GM19397 (cell line): ENCODE measurements around the gene PPY.
"Not testable (repeated sequence)": the region's sequence is repeated elsewhere in the genome, so short reads cannot be mapped to it uniquely, and the experiment has no call there.

Source experiments
- ATAC-seq: cut with Tn5 transposase; IDR thresholded peaks from one replicate; pipeline ENCODE4 v1.9.1; 2021; ENCODE audit warnings: mild to moderate bottlenecking, moderate library complexity; ENCODE audit not compliant: unreplicated experiment

The PPY gene

DNA sequence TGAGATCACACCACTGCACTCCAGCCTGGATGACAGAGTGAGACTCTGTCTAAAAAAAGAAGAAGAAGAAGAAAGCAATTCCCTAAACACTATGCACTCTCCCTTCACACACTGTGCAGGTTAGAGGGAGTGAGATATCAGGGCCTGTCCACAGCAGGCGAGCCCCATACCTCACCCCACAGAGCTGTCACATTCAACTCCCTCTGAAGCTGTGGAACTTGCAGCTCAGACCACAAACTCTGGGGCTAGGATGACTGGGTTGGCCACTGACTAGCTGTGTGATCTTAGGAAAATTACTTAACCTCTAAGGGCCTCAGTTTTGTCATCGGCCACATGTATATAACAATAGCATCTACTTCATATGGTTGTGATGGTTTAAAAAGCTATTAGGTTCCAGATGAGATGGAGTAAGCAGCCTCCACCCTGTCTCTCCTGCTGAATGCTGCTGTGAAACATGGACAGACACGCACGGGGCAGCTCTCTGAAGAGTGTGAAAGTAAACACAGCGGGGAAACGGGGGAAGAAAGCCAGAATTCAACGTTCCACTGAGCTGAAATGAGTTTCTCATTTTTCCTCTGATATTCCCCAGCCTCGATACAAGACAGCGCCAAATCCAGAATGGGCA is 25.1 kb upstream of the PPY start:
- ATAC-seq = no peak

DNA sequence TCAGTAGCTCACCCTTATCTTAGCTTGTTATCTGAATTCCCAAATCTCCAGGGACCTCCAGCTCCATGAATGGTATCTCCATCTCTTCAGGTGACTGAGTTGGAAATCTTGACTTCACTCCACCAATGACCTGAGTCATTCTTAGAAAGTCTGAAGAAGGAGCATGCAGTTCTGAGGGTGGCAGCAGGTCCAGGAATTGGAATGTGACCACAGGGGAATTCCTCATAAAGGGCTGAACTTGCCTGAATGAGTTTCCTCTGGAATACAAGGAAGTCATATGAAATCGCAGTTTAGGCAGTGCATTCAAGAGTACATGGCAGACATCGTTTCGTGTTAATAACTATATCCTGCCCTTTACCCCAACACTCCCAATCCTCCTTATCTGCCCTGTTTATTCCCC is 24.0 kb upstream of the PPY start:
- ATAC-seq = no peak

DNA sequence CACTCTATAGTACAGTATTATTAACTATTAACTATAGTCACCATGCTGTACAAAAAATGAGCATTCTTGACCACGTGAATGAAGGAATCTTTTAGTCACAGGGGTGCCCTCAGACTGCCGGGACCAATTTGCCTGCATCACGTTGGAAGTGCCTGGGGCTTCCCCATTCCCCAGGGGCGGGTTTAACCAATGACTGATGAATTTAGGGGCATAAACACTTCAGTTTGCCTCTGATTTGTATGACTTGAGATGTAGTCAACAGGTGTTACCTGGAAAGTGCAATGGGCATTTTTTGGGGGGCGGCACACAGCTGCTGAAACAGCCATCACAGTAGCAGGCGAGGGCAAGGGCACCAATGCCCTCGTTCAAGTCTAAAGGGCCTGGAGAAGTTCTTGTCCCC is 20.2 kb upstream of the PPY start:
- no peak for ATAC-seq

DNA sequence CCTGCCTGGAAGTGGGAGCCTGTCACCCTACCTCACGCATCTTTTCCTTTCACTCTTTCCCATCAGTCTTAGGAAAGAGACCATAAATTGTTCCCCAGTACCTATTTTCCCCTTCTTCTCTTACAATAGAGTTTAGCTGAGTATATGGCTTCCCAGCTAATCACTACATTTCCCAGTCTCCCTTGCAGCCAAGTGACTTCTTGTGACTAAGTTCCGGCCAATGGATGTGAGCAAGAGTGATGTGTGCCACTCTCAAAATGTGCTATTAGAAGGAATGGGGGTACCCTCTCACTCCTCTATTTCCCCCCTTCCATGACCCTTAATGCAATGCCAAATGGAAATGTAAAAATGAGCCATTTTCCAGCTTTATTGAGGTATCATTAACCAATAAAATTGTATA is 19.7 kb upstream of the PPY start:
- ATAC-seq = no peak

DNA sequence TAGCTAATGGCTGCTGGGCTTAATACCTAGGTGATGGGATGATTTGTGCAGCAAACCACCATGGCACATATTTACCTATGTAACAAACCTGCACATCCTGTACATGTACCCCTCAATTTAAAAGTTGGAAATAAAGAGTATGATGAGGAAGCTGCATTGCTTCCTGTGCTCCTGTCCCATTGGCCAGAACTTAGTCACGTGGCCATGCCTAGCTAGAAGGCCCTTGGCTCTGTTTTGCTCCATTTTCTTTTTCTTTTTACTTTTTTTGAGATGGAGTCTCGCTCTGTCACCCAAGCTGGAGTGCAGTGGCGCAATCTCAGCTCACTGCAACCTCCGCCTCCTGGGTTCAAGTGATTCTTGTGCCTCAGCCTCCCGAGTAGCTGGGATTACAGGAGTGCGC is 19.0 kb upstream of the PPY start:
- ATAC-seq = not testable (repeated sequence)

DNA sequence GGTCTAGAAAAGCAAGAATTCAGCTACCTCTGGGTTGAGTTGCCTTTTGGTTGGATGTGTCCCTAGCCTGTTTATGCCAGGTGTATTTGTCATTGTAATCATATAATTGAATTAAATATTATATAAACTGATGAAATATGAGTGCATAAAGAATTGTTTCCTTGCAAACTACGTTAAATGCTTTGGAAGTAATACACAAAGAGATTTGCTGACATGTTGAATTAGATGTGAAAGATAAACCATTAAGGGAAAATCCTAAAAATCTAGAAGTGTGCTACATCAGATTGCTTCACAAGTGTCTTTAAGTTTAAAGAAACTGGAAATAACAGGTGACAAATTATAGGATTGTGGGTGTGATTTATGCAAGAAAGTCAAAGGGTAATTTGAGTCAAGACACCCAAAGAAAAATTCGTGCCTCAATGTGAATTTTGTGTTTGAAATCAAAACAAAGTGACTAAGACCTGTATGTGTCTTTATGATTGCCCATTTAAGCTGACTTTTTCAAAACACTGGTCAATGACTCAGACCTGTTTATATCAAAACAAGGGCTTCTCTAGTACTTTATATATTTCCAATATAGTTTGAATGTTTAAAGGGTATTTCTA is 16.6 kb upstream of the PPY start:
- no peak for ATAC-seq

DNA sequence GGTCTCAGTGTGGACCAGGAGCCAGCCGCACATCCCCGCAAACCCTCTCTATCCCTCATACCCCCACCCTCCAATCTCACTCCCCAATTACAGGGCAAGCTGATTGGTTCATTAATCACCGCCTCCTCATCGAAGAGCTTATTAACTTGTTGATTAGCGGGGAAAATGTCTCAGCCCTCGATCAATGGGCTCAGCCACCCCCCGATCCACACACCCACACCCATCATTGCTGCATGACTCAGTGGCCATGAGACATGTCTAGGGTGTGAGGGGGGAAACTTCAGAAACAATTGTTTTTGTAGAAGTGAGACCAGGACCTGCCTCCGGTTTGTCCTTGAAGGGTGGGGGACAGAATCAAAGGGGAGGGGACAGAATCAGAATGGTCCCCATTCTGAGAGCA is 13.9 kb upstream of the PPY start:
- ATAC-seq = no peak

DNA sequence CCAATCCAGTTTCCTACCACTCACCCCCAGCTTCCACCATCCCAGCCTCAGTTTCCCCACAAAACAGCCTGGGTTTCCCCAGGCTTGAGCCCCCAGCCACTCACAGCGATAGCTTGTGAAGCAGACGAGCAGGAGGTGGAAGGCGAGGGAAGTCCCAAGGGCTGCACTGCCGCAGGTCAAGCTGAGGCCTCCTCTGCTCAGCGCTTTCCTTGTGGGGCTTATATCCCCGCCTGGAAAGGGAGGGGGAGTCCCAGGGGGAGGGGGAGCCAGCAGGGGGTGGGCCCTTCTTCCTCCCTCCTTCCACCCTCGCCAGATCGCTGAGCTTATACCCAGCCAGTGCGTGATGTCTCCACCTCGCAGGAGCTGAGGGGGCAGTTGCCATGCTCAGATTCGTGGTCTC is 11.5 kb upstream of the PPY start, which contains the start of gene PYY:
Gene PYY (minus strand): TSS at position 195 of the 400 bp plus-strand sequence. CDS start 457 bp downstream, outside the sequence.
- no peak for ATAC-seq

DNA sequence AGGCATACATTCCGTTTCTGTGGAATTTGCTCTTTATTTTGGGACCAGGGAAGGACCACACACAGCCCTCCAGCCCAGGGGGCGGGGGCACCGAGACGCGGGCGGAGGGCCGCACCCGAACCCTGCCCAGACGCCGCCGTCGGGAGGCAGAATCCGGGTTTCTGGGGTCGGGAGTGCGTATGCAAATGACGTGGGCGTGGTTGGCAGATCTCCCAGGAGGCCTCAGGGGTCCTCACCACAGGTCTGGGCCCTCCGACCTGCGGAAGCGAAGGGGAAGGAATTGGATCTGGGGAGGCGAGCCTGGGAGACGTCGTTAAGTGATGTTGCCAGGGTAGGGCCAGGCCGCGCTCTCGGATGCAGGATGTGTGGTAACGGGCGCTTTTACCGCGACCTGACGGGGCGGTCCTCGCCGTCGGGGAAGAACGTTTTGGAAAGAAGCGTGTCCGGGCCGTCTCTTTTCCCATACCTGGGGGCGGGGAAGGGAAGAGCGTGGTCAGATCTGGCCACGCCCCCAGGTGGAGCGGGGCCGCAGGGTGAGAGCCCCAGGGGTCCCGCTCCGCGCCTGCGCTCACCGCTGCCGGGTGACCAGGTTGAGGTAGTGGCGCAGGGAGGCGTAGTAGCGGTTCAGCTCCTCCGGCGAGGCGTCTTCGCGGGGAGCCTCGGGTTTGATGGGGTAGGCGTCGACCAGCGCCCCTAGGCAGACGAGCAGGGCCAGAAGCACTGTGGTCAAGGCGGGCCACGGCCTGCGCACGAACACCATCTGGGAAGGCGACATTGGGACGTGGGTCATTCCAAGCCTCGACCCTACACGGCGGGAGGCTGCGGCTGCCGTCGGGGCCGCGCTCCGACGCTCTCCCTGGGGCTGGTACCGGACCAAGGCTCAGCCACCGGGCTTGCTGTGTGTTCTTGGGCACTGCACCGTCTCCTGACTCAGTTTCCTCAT is 10.7 kb upstream of the PPY start:
- no peak for ATAC-seq

DNA sequence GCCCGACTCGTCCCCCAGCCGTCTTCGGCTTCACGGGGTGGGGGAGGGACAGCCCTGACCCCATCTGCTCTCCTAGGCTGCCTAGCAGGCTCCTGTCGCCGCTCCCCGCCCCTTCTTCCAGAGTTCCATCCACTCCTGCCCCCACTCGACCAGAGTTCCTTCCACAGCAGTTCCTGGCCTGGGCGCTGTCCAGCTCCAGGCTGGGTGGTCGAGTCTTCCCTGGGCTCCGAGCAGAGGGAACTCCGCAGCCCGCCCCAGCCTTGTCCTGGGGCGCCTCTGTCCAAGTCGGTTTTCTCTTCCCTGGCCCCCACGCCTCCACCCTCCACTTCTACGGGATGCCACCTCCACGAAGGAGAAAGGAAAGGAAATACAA is 10.1 kb upstream of the PPY start:
- ATAC-seq = no peak

DNA sequence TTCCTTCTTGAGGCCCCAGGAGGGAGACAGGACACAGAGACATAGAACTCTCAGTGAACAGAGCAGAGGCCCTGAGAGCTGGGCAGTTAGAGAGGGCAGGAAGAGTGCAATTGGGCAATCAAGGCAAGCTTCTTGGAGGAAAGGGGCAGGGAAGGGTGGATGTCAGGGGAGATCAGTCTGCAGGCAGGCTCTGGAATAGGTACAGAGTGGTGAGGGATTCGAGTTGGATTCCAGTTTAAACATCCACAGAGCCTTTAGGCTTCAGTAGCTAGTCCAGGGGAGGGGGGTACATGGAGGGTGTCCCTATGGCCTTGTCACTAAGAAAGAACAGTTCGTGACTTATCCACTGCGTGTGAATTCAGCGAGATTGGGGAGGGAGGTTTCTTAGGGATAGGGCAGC is 9.5 kb upstream of the PPY start:
- ATAC-seq = no peak

DNA sequence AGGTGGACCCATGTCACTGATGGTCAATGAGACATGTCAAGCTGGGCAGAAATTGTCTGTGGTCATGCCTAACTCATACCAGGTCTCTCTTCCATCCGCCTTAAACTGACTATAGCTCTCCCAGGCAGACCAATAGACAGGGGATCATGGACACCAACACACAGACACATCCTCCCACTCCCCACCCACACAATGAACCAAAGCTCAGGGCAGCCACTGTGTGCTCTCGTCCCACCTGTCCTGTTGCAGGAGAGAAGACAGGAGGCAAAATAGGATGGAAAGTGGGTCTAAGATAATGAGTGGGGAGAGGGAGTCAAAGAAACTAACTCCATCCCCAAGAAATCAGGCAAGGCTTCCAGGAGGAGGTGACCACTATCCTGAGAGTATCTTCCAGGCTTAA is 8.3 kb upstream of the PPY start:
- no peak for ATAC-seq

DNA sequence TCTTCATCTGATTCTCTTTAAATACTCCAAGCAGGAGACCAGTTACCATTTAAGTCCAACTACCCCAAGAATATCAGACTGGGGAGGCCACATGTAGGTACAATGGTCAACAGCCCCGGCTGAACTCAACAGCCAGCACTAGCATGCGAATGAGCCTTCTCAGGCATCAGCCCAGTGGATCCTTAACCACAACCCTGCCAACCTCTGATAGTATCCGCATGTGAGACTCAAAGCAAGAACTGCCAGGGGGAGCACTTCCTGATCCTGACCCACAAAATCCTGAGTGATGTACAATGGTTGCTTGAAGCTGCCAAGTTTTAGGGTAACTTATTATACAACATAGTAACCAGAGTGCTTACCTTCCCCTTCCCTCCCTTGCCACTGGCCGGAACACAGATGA is 7.5 kb upstream of the PPY start:
- no peak for ATAC-seq

DNA sequence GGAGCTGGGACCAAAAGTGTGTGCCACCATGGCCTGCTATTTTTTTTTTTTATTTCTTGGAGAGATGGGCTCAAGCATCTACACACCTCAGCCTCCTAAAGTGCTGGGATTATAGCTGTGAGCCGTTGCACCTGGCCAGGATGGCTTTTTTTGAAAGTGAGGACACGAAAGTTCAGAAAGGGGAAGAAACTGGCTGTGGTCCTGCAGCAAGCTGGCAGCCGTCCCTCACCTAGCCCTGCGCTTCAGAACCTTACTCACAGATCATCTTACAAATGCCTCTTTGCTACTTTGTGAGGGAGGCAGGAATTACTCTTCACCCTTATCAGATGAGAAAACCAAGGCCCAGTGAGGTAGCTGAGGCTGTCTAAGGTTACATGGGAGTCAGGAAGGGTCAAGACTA is 4.5 kb upstream of the PPY start:
- no peak for ATAC-seq

DNA sequence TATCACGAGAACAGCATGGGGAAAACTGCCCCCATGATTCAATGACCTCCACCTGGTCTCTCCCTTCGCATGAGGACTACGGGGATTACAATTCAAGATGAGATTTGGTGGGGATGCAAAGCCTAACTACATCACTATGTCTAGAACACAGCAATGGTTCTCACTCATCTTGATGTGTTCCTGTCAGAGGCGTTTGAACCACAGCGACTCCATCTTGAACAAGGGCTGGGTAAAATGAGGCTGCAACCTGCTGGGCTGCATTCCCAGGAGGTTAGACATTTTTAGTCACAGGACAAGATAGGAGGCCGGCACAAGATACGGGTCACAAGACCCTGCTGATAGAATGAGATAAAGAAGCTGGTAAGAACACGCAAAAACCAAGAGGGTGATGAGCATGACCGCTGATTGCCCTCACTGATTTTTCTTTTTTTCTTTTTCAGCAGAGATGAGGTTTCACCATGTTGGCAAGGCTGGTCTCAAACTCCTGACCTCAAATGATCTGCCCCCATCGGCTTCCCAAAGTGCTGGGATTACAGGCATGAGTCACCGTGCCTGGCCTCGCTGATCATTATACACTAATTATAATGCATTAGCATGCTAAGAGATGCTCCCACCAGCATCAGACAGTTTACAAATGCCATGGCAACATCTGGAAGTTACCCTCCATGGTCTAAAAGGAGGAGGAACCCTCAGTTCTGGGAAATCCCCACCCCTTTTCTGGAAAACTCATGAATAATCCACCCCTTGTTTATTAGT is 3.0 kb upstream of the PPY start:
- ATAC-seq = no peak

DNA sequence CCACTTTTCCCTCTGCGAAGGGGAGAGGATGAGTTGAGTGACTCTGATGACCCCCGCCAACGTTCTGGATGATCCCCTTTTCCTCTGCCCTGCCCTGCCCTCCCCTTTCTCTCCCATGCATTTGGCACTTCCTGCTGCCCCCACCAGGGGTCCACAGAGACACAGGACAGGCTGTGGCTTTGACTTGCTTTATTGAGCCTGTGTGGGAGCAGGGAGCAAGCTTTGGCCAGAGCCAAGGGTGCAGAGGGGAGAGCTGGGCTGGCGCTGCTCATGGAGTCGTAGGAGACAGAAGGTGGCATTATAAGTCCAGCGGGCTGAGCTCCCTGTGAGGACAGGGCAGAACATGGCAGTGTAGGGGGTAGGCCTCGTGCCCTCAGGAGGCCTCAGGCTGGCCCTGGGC is 1.6 kb downstream of the PPY start:
- no peak for ATAC-seq

DNA sequence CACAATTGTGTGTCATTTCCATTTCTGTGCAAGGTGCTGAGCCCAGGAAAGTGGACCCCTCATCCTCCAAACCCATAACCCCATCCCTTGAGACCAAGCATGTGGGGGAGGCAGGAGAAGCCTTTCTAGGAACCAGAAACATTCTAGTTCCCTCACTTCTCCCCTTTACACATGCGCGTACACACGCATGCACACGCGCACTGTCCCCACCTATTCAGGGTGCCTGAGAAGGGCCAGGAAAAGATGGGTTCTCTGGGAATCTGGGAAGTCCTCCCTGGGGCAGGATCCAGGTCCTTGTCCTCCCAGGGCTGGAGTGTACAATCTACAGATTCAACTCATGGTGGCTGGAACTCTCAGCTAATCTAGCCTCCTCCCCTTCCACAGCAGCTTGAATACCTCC is 2.4 kb downstream of the PPY start:
- ATAC-seq = no peak

DNA sequence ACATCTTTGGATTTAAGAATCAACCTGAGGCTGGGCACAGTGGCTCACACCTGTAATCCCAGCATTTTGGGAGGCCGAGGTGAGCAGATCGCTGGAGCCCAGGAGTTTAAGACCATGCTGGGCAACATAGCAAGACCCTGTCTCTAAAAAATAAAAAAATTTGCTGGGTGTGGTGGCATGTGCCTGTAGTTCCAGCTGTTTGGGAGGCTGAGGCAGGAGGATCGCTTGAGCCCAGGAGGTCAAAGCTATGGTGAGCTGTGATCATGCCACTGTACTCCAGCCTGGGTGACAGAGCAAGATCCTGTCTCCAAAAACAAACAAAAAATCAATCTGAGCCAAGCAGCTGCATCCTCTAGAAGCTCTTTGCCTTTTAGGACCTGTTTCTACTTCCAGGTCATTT is 2.8 kb downstream of the PPY start:
- ATAC-seq = not testable (repeated sequence)

DNA sequence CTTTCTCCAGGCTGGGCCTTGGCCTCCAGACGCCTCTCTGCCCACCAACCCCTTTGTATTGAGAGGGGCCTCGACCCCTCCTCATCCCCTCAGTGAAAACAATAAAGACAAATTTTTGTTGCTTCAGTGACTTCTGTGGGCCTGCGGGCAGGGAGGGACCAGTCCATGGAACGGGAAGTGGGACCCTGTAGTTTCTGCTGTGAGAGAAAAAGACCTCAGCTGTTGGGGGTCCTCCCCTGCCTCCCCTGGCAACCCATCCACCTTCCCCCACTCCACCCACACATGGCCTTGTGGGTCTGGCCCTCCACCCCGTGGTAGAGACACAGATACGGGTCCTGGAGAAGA is 3.5 kb downstream of the PPY start:
- no peak for ATAC-seq

DNA sequence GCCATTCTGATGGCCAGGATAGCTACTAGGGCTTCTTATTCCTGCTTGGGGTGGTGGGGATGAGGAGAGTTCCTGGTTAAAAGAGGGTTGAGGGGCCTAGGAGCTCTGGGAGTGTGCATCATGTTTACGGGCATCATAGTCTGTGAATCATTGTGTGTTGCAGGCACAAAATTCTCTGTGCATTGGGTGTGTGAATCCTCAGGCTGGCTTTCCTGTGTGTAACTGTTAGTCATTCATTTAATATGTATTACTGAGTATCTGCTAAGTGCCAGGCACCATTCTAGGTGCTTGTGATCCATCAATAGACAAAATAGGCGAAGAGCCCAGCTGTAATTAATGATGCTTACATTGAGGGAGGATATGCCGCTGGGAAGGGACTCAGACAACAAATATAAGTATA is 5.8 kb downstream of the PPY start:
- no peak for ATAC-seq

DNA sequence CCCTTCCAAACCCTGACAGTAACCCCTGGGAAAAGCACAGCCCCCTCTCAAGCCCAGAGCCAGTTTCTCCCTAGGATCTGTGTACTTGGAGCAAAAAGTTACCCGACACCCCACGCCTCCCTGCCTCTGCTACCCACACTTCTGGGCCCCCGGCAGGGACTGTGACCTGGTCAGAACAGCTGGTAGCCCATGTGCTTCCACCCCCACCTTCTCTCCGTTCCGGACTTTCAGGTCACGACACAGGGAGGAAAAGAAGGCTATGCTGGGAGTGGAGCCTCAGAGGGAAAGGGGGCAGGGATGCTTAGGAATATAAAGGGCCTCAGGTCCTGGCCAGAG is 6.4 kb downstream of the PPY start:
- no peak for ATAC-seq
